Subcutaneous abdominal adipose tissue (tissue), 5 donors: ENCODE results near the gene IGF1.

Experiments used
- H3K27ac ChIP-seq: one replicate; pipeline ENCODE4 v1.7.0; 2013; ENCODE audit warnings: low read depth, mild to moderate bottlenecking, inconsistent platforms, low read length, moderate library complexity
- H3K27me3 ChIP-seq, 5 donors: one replicate each; pipeline ENCODE4 v1.7.0; 2013; ENCODE audit warnings: low read length in 5 of 5, inconsistent platforms in 1 of 5; ENCODE audit not compliant: control insufficient read depth in 5 of 5, insufficient read depth in 4 of 5
- H3K36me3 ChIP-seq, 5 donors: one replicate each; pipeline ENCODE4 v1.7.0; 2013; ENCODE audit warnings: low read length in 5 of 5; ENCODE audit not compliant: control insufficient read depth in 5 of 5, insufficient read depth in 5 of 5
- H3K4me1 ChIP-seq, 5 donors: one replicate each; pipeline ENCODE4 v1.7.0; 2013; ENCODE audit warnings: low read length in 5 of 5, mild to moderate bottlenecking in 3 of 5, moderate library complexity in 1 of 5; ENCODE audit not compliant: control insufficient read depth in 5 of 5, insufficient read depth in 5 of 5
- H3K4me3 ChIP-seq, 5 donors: one replicate each; pipeline ENCODE4 v1.7.0; 2013; ENCODE audit warnings: low read length in 5 of 5, low read depth in 1 of 5
- H3K9ac ChIP-seq, 5 donors: one replicate each; pipeline ENCODE4 v1.7.0; 2013; ENCODE audit warnings: low read length in 5 of 5, mild to moderate bottlenecking in 4 of 5, moderate library complexity in 3 of 5
- H3K9me3 ChIP-seq, 5 donors: one replicate each; pipeline ENCODE4 v1.7.0; 2013; ENCODE audit warnings: low read length in 5 of 5; ENCODE audit not compliant: control insufficient read depth in 5 of 5
- donor health status: healthy.
- donor health status: healthy.
- donor health status: healthy.
- donor health status: healthy.
- donor health status: healthy.

IGF1 gene

DNA sequence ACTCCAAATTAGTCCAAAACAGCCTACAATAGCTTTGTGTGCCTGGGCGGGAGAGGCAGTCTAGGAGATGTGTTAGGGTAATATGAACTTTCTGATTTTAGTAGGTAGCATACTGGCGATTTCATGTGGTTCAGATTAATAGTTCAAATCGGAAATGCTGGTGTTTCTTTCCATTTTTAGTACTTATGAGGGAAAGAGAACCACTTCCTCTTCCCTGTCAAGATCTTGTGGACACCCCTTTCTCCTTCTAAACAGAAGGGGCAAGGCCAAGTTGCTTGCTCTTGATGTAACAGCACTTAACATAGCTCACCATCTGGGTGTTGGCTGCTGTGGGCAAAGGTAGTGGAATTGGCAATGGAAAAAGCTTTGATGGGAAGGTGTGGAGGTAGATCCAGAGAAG is 32.2 kb upstream of the IGF1 start:
- H3K27me3 ChIP-seq = no peaks in the 10 kb centered on the region
- no peaks in the 10 kb centered on the region for H3K36me3 ChIP-seq
- H3K9me3 ChIP-seq = no peaks in the 10 kb centered on the region
- H3K4me1 ChIP-seq = no peaks in the 10 kb centered on the region
- H3K4me3 ChIP-seq = no peak overlapping the region
- no peak overlapping the region for H3K27ac ChIP-seq
- no peak overlapping the region for H3K9ac ChIP-seq

GRCh38 chr12:102511575-102511974 is 31.2 kb upstream of the IGF1 start:
- no peaks in the 10 kb centered on the region for H3K4me1 ChIP-seq
- H3K9me3 ChIP-seq = peaks cover 0 to 2% (median 0%) of the 10 kb centered on the region in 5 donors
- H3K36me3 ChIP-seq = no peaks in the 10 kb centered on the region
- H3K9ac ChIP-seq = no peak overlapping the region
- no peak overlapping the region for H3K27ac ChIP-seq
- no peak overlapping the region for H3K4me3 ChIP-seq
- no peaks in the 10 kb centered on the region for H3K27me3 ChIP-seq

GRCh38 chr12:102510463-102510862 is 30.1 kb upstream of the IGF1 start:
- Histone ChIP-seq H3K4me1 (no peaks in the 10 kb centered on the region), H3K4me3 (no peak overlapping the region), H3K27ac (no peak overlapping the region), H3K36me3 (no peaks in the 10 kb centered on the region), H3K9me3 (peaks cover 0 to 2% (median 0%) of the 10 kb centered on the region in 5 donors), H3K27me3 (no peaks in the 10 kb centered on the region), H3K9ac (no peak overlapping the region)

DNA sequence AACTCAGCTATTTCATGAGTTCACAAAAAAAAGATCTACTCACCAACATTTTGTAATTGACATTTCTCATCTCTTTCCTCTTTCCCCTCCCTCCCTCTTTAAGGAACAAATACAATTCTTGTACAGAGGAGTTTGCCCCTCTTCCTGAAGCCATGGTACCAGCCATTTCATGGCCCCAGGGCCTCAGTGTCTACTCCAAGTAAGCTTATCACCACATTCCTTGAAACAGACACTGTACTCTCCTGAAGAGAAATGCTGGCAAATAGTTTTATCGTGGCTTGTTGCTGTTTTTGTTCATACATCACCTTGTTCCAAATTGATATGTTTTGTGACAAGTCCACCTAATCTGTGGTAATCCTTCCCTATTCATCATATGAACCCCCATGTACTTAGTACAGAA is 29.7 kb upstream of the IGF1 start:
- H3K4me1 ChIP-seq = no peaks in the 10 kb centered on the region

DNA sequence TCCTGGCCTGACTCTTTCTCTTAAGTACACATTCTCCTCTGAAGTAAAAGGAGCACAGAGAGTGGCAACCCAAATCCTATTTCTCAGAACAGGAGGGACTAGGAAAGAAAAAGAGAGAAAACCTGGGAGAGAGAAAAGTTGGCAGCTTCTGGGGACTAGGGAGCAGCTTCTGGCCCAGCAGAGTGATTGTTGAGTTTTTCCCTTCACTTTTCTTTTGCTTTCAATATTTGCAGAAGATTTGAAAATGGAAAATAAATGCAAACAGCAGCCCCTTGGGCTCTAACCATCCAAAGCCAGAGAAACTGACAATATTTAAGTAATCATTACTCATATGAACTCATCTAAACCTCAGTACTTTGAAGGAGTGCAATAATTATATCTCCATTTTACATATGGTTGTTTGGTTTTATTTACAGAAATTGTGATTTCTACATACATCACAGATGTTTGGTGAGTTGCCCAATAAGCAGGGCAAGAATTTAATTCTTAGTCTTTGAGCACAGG is 28.8 kb upstream of the IGF1 start:
- Histone ChIP-seq H3K27ac (no peak overlapping the region), H3K36me3 (no peaks in the 10 kb centered on the region)

More for the DNA sequence above, 29.7 kb upstream of the IGF1 start:
- no peaks in the 10 kb centered on the region for H3K36me3 ChIP-seq
- H3K27ac ChIP-seq = no peak overlapping the region
- no peaks in the 10 kb centered on the region for H3K27me3 ChIP-seq
- H3K9ac ChIP-seq = no peak overlapping the region
- H3K4me3 ChIP-seq = no peak overlapping the region
- peaks cover 0 to 2% (median 0%) of the 10 kb centered on the region in 5 donors for H3K9me3 ChIP-seq

DNA sequence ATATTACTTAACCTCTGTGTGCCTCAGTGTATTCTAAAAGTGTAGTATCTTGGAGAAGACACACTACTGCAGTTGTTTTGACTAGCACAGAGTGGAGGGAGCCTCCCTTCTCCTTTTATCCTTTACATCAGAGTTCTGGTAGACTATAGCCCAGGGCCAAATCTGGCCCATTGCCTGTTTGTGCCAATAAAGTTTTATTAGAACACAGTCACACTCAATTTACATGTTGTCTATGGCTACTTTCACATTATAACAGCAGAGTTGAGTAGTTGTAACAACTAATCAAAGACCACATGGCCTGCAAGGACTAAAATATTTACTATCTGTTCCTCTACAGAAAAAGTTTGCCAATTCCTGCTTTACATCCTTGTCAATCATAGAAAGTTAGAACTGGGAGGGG is 27.7 kb upstream of the IGF1 start:
- peaks cover 0 to 7% (median 4%) of the 10 kb centered on the region in 5 donors for H3K4me1 ChIP-seq
- H3K9ac ChIP-seq = no peak overlapping the region
- H3K27me3 ChIP-seq = no peaks in the 10 kb centered on the region
- H3K9me3 ChIP-seq = peaks cover 0 to 2% (median 0%) of the 10 kb centered on the region in 5 donors
- no peaks in the 10 kb centered on the region for H3K36me3 ChIP-seq
- H3K27ac ChIP-seq = no peak overlapping the region
- H3K4me3 ChIP-seq = no peak overlapping the region

More for the DNA sequence above, 28.8 kb upstream of the IGF1 start:
- no peaks in the 10 kb centered on the region for H3K27me3 ChIP-seq
- no peak overlapping the region for H3K9ac ChIP-seq
- no peak overlapping the region for H3K4me3 ChIP-seq
- no peaks in the 10 kb centered on the region for H3K4me1 ChIP-seq
- H3K9me3 ChIP-seq = peaks cover 0 to 2% (median 0%) of the 10 kb centered on the region in 5 donors

- H3K9ac ChIP-seq = no peak overlapping the region
- H3K4me1 ChIP-seq = peaks cover 0 to 14% (median 5%) of the 10 kb centered on the region in 5 donors
- H3K36me3 ChIP-seq = no peaks in the 10 kb centered on the region
- H3K27ac ChIP-seq = no peak overlapping the region
- H3K9me3 ChIP-seq = peaks cover 0 to 2% (median 0%) of the 10 kb centered on the region in 5 donors
- H3K27me3 ChIP-seq = no peaks in the 10 kb centered on the region
- H3K4me3 ChIP-seq = no peak overlapping the region
These were observed 26.9 kb upstream of the IGF1 start for GRCh38 chr12:102507301-102507700.

- peaks cover 0 to 2% (median 0%) of the 10 kb centered on the region in 5 donors for H3K9me3 ChIP-seq
- H3K27ac ChIP-seq = no peak overlapping the region
- H3K4me3 ChIP-seq = no peak overlapping the region
- peaks cover 0 to 23% (median 13%) of the 10 kb centered on the region in 5 donors for H3K4me1 ChIP-seq
- H3K9ac ChIP-seq = no peak overlapping the region
- H3K36me3 ChIP-seq = no peaks in the 10 kb centered on the region
- no peaks in the 10 kb centered on the region for H3K27me3 ChIP-seq
These were observed 24.5 kb upstream of the IGF1 start for GRCh38 chr12:102504871-102505270.

DNA sequence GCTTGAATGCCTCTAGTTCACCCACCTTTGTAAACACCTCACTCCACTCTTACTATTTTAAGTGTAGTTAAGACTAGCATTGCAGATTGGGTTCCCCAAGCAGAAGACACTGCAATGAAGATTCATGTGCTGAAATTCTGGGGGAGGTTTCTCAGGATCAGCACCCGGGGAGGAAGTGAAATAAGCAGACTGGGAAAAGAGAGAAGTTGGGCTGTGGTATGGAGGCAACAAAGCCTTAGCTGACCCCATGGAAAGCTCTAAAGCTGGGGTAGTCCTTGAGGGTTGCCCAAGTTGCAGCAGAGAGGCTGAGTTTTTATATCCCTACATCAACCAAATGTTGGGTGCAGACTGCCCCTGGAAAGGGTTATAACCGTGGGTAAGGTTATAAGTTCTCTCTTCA is 23.9 kb upstream of the IGF1 start:
- Histone ChIP-seq H3K9ac (no peak overlapping the region), H3K27me3 (no peaks in the 10 kb centered on the region), H3K4me1 (peaks cover 0 to 23% (median 13%) of the 10 kb centered on the region in 5 donors), H3K27ac (no peak overlapping the region), H3K9me3 (peaks cover 0 to 2% (median 0%) of the 10 kb centered on the region in 5 donors), H3K4me3 (no peak overlapping the region), H3K36me3 (no peaks in the 10 kb centered on the region)

DNA sequence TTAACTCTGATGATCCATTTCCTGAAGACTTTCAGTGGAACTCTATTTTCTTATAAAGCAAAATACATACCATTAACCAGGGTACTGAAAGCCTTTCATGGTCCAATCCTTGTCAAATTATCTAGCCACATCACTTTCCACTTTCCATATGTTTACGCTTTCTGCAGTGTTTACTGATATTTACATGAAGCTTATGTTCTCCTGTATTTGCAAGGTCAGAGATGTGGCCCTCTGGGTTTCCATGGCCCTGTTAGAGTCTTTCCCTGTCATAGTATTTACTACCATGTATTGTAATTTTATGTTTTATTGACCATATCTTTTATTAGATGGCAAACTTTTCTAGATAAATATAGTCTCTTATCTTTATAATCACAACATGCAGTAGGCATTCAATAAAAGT is 23.5 kb upstream of the IGF1 start:
- H3K4me1 ChIP-seq = peaks cover 0 to 25% (median 13%) of the 10 kb centered on the region in 5 donors
- no peaks in the 10 kb centered on the region for H3K27me3 ChIP-seq
- no peak overlapping the region for H3K27ac ChIP-seq
- peaks cover 0 to 2% (median 0%) of the 10 kb centered on the region in 5 donors for H3K9me3 ChIP-seq
- no peaks in the 10 kb centered on the region for H3K36me3 ChIP-seq
- H3K4me3 ChIP-seq = no peak overlapping the region
- no peak overlapping the region for H3K9ac ChIP-seq
